Measurements from ENCODE around the gene COL19A1.

COL19A1 gene

GRCh38 chr6:70119218-70119835, 253.0 kb downstream of the COL19A1 start:
- no peak for DNase-seq (ENCODE audit: low spot score)
- peak; percentile 5 for FAIRE-seq

- peak; percentile 37 for FAIRE-seq
- DNase-seq (ENCODE audit: low spot score): no peak
These were observed 258.1 kb downstream of the COL19A1 start for GRCh38 chr6:70124443-70124842.

- DNase-seq (ENCODE audit: low spot score) (peak; percentile 31), FAIRE-seq (peak; percentile 78)
These were observed 258.7 kb downstream of the COL19A1 start for GRCh38 chr6:70124882-70125545.

GRCh38 chr6:70125602-70126001, 259.2 kb downstream of the COL19A1 start:
- no peak for DNase-seq (ENCODE audit: low spot score)

GRCh38 chr6:70129341-70129740, 263.0 kb downstream of the COL19A1 start:
- FAIRE-seq: no peak
- DNase-seq (ENCODE audit: low spot score): no peak

More at GRCh38 chr6:70125602-70126001, 259.2 kb downstream of the COL19A1 start:
- FAIRE-seq: no peak

GRCh38 chr6:70130865-70131264, 264.5 kb downstream of the COL19A1 start:
- no peak for FAIRE-seq
- no peak for DNase-seq (ENCODE audit: low spot score)

- FAIRE-seq: no peak
- DNase-seq (ENCODE audit: low spot score): no peak
These were observed 265.2 kb downstream of the COL19A1 start for GRCh38 chr6:70131528-70131927.

GRCh38 chr6:70133246-70133645, 266.9 kb downstream of the COL19A1 start:
- DNase-seq (ENCODE audit: low spot score): no peak
- FAIRE-seq: no peak

- FAIRE-seq: no peak
- DNase-seq (ENCODE audit: low spot score): no peak
These were observed 268.2 kb downstream of the COL19A1 start for GRCh38 chr6:70134542-70134941.

- DNase-seq (ENCODE audit: low spot score): no peak
- no peak for FAIRE-seq
These were observed 269.1 kb downstream of the COL19A1 start for GRCh38 chr6:70135219-70136160.

GRCh38 chr6:70136996-70137395, 270.6 kb downstream of the COL19A1 start:
- DNase-seq (ENCODE audit: low spot score) (no peak), FAIRE-seq (no peak)

GRCh38 chr6:70140496-70140895, 274.1 kb downstream of the COL19A1 start:
- FAIRE-seq (no peak), DNase-seq (ENCODE audit: low spot score) (no peak)

GRCh38 chr6:70142034-70142433, 275.7 kb downstream of the COL19A1 start:
- FAIRE-seq (no peak), DNase-seq (ENCODE audit: low spot score) (no peak)

GRCh38 chr6:70145178-70145577, 278.8 kb downstream of the COL19A1 start:
- DNase-seq (ENCODE audit: low spot score) (no peak), FAIRE-seq (no peak)

- DNase-seq (ENCODE audit: low spot score) (no peak), FAIRE-seq (no peak)
These were observed 282.9 kb downstream of the COL19A1 start for GRCh38 chr6:70149209-70149788.

GRCh38 chr6:70150521-70150920, 284.2 kb downstream of the COL19A1 start:
- DNase-seq (ENCODE audit: low spot score) (no peak), FAIRE-seq (no peak)

GRCh38 chr6:70151616-70152015, 285.3 kb downstream of the COL19A1 start:
- FAIRE-seq (no peak), DNase-seq (ENCODE audit: low spot score) (no peak)

GRCh38 chr6:70152786-70153185, 286.4 kb downstream of the COL19A1 start:
- no peak for DNase-seq (ENCODE audit: low spot score)
- no peak for FAIRE-seq

GRCh38 chr6:70157086-70157485, 290.7 kb downstream of the COL19A1 start:
- DNase-seq (ENCODE audit: low spot score) (no peak), FAIRE-seq (no peak)

GRCh38 chr6:70160276-70160675, 293.9 kb downstream of the COL19A1 start:
- DNase-seq (ENCODE audit: low spot score) (no peak), FAIRE-seq (no peak)

GRCh38 chr6:70162972-70163371, 296.6 kb downstream of the COL19A1 start:
- FAIRE-seq (no peak), DNase-seq (ENCODE audit: low spot score) (no peak)

GRCh38 chr6:70163795-70164194, 297.4 kb downstream of the COL19A1 start:
- DNase-seq (ENCODE audit: low spot score) (no peak), FAIRE-seq (no peak)

All from RCC 7860 (cell line).